Globus pallidus (tissue), 1 donor: ENCODE results near the gene CACNB3.

Source experiments
- DNase-seq: peaks from one replicate; pipeline ENCODE4 v3.0.0-alpha.2; 2015; ENCODE audit warnings: low spot score

CACNB3 gene

GRCh38 chr12:48817873-48818830 lies at the start of gene CACNB3:
Gene CACNB3 (plus strand): TSS chr12:48818496. CDS start chr12:48818930, 434 bp downstream.
- no peak for DNase-seq

- DNase-seq: no peak
Measured at GRCh38 chr12:48768736-48769135, 49.6 kb upstream of the CACNB3 start.

- DNase-seq: no peak
Measured at GRCh38 chr12:48770756-48771155, 47.5 kb upstream of the CACNB3 start.

GRCh38 chr12:48771588-48772112 lies 46.6 kb upstream of the CACNB3 start:
- no peak for DNase-seq

- no peak for DNase-seq
Measured at GRCh38 chr12:48773686-48774085, 44.6 kb upstream of the CACNB3 start.

GRCh38 chr12:48774516-48774915 lies 43.8 kb upstream of the CACNB3 start:
- DNase-seq: no peak

GRCh38 chr12:48775299-48775698 lies 43.0 kb upstream of the CACNB3 start:
- no peak for DNase-seq

GRCh38 chr12:48775991-48776649 lies 42.2 kb upstream of the CACNB3 start:
- no peak for DNase-seq

- DNase-seq: no peak
Measured at GRCh38 chr12:48776956-48777355, 41.3 kb upstream of the CACNB3 start.

- no peak for DNase-seq
Measured at GRCh38 chr12:48777501-48778400, 40.5 kb upstream of the CACNB3 start.

GRCh38 chr12:48779869-48780268 lies 38.4 kb upstream of the CACNB3 start:
- no peak for DNase-seq

- no peak for DNase-seq
Measured at GRCh38 chr12:48780381-48781025, 37.8 kb upstream of the CACNB3 start.

GRCh38 chr12:48781750-48782456 lies 36.4 kb upstream of the CACNB3 start:
- no peak for DNase-seq

GRCh38 chr12:48782457-48783395 lies 35.6 kb upstream of the CACNB3 start:
- no peak for DNase-seq

- DNase-seq: no peak
Measured at GRCh38 chr12:48783432-48783831, 34.9 kb upstream of the CACNB3 start.

- no peak for DNase-seq
Measured at GRCh38 chr12:48786591-48787544, 31.4 kb upstream of the CACNB3 start.

GRCh38 chr12:48787791-48788523 lies 30.3 kb upstream of the CACNB3 start:
- DNase-seq: no peak

- no peak for DNase-seq
Measured at GRCh38 chr12:48788524-48788853, 29.8 kb upstream of the CACNB3 start.
